NCI-H2171 (cell line): ENCODE data around the gene ONECUT3.

Experiments
- DNase-seq: peaks from one replicate; lab custom pipeline; 2025; lab: John Stamatoyannopoulos, UW

The ONECUT3 gene

GRCh38 chr19:1768248-1768647 lies 14.9 kb downstream of the ONECUT3 start:
- no peak for DNase-seq

DNA sequence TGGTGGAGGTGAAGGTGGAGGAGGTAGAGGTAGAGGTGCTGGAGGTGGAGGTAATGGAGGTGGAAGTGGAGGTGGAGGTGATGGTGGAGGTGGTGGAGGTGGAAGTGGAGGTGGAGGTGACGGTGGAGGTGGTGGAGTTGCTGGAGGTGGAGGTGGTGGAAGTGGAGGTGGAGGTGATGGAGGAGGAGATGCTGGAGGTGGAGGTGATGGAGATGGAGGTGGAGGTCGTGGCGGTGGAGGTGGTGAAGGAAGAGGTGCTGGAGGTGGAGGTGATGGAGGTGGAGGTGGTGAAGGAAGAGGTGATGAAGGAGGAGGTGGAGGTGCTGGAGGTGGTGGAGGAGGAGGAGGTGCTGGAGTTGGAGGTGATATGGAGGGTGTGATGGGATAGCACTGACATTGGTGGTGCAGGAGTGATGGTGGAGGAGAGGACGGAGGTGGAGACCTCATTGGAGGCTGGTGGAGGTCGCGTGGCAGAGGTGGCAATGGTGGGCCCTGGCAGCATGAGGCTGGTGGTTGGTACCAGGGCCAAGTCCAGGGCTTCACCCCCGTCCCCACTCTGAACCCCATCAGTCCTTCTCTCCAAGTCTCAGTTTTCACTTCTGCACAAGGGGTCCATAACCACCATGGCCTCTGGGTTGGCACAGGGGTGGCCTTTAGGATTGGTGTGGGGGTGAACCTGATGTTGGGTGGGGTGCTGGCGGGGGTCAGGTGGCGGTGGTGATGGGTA lies 15.8 kb downstream of the ONECUT3 start:
- no peak for DNase-seq

DNA sequence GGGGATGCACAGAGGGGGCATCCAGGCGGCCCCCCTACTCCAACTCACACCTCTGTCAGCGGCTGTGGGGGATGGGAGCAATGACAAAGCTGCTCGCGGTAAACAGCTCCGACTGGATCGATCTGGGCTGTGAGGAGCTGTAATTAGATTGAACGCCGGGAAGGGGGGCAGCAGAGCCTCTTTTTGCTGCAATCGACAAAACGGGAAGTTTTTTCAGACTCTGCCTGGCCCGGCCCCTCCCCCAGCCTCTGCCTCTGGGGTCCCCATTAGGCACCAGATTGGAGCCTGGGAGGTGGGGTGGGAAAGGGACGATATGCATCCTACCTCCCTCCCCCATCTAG lies 16.3 kb downstream of the ONECUT3 start:
- DNase-seq = no peak

DNA sequence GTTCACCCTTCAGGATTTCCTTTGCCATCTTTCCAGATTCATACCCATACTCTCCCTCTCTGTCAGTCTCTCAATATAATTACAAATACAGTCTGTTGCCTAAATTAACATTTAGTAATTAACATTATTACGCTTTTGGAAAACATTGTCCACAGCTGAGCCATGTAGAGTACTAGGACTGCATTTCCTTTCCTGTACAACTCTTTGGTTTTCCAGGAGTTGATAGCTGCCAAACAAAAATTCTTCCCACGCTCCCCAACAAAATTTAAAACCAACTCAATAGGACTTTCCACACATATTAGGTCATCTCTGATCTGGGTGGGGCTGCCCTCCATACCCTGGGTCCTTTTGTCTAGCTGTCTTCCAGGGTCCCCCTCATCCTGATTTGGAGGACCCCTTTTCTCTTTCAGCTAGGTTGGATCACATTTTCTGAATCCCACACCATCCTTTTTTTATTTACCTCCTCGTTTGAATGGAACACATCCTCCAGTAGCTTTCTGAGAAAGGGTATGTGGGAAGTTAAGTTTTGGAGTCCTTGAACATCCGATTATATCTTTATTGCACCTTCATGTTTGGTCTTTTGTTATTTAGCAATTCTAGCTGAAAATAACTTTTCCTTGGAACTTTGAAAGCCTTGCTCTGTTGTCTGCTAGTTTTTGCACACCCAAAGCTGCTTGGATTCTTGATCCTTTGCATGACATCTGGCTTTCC lies 17.7 kb downstream of the ONECUT3 start:
- DNase-seq = no peak

- DNase-seq = no peak
Measured at GRCh38 chr19:1773184-1773583, 19.9 kb downstream of the ONECUT3 start.

- DNase-seq = peak; percentile 51
Measured at GRCh38 chr19:1774989-1775772, 21.9 kb downstream of the ONECUT3 start.

DNA sequence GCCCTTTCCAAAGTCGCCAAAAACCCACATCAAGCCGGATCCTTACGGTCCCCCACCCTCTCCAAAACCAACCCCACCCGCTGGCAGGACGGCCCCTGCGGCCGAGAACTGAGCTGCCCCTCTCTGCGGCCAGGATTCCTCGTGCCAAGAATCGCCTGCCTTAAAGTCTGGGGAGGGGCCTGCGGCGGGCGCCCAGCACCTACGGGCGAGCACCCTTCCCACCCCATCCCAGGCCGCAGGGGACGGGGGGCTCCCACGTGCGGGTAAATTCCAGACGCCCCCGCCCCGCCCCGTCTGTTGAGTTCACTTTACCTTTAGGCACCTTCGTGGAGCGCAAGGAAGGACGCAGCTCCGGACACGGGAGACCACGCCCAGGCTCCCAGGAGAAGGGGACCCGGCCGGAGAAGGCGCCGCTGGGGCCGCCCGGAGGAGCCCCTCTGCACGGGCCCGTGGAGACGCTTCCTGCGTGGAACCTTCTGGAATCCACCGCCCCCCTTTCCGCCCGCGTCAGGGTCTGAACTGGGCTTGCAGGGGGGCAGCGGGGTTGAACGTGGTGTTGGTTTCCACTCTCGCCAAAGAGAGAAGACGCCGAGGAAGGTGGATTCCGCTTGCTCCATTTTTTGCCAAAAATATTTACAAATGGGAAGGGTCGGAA lies 22.8 kb downstream of the ONECUT3 start:
- no peak for DNase-seq

- no peak for DNase-seq
Measured at GRCh38 chr19:1776606-1777147, 23.4 kb downstream of the ONECUT3 start.

GRCh38 chr19:1777149-1777548 lies 23.8 kb downstream of the ONECUT3 start:
- no peak for DNase-seq

GRCh38 chr19:1779574-1779973 lies 26.3 kb downstream of the ONECUT3 start:
- DNase-seq = no peak

- no peak for DNase-seq
Measured at GRCh38 chr19:1780272-1780958, 27.1 kb downstream of the ONECUT3 start.

- no peak for DNase-seq
Measured at GRCh38 chr19:1782521-1782920, 29.2 kb downstream of the ONECUT3 start.

DNA sequence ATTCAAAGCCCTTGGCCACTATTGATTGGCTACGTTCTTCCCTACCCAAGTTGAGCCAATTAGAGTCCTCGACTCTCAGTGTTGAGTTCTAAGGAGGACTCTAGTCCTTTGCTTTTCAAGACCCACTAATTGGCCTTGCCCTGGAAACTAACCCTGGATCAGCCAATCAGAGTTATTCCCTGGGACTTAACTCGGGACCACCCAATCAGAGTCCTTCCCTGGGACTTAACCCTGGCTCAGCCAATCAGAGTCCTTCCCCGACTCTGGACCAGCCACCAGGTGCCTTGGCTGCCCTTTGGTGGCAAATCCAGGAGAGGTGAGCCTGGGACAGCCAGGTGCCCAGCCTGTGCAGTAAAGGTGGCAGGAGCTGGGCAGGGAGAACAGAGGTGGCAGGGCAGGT lies 30.0 kb downstream of the ONECUT3 start:
- DNase-seq = no peak

- DNase-seq = no peak
Measured at GRCh38 chr19:1783874-1784273, 30.6 kb downstream of the ONECUT3 start.

DNA sequence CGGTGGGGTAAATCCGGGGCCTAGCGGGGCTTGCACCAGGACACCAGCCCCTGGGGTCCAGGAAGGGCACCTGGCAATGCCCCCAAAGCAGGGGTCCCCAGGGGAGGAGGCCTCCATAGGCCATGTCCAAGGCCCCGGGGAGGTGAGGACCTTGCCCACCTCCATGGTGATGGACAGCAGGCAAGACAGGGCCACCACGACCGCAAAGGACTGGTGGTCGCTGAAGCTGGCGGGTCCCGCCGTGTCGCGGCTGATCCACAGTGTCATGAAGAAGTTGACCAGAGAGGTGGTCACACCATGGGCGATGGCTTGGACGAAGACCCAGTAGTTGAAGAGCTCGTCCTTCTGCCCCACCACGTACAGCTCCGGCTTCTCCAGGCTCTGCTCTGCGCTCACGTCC lies 32.0 kb downstream of the ONECUT3 start:
- no peak for DNase-seq

GRCh38 chr19:1786668-1787067 lies 33.4 kb downstream of the ONECUT3 start:
- no peak for DNase-seq

DNA sequence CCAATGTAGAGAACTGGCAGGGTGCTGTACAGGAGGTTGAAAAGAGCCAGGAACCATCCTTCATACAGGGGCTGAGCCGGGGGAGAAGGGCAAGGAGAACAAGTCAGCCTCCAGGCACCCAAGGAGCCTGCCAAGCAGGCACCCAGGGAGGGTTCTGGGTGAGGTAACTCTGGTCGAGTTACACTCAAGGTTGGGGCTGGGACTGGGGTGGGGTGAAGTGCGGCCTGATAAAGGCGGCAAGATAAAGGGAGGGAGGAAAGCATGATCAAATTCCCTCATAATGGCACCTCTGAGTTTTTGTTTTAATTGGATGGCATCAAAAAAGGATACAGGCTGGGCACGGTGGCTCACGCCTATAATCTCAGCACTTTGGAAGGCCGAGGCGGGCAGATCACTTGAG lies 33.8 kb downstream of the ONECUT3 start:
- no peak for DNase-seq

- DNase-seq = no peak
Measured at GRCh38 chr19:1789261-1790041, 36.1 kb downstream of the ONECUT3 start.

DNA sequence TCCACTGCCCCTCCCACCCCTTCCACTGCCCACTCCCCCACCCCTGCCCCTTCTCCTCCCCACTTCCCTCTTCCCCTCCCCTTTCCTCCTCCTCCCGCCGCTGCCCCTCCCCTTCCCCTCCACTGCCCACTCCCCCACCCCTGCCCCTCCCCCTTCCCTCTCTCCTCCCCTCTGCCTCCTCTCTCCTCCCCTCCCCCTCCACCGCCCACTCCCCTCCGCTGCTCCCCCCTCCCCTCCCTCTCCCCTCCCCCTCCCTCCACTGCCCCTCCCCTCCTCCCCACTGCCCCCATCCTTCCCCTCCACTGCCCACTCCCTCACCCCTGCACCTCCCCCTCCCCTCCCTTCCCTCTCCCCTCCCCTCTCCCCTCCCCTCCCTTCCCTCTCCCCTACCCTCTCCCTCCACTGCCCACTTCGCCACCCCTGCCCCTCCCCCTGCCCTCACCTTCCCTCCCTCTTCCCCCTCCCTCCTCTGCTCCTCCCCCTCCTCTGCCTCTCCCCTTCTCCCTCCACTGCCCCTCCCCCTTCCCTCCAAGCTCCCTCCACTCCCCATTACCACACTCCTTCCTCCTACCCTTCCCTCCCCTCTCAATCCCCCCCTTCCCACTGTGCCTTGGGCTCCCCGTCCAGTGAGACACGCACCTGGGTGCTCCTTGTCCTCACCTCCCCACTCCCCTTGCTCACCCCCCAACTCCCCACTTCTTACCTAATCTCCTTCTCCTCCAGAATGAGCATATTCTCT lies 36.9 kb downstream of the ONECUT3 start:
- no peak for DNase-seq

DNA sequence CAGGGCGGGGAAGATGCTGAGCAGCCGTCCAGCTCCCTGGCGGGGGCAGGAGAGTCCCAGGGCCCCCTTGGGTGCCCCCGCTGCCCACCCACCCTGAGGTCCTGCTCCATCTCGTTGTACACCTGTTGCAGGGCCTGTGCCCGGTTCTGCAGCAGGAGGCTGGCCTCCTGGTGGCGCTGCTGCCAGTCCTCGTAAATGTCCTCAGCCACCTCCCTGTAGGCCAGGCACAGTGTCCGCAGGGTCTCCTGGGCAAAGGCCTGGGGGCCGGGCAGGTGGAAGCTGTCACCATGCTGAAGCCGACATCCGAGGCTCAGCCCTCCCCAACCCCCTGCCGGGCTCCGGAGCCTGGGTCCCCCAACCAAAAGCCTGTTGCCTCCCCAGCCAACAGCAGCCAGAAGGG lies 38.6 kb downstream of the ONECUT3 start:
- no peak for DNase-seq
